ENCODE measurements around the gene PCSK7.
"Not testable (repeated sequence)": the region's sequence is repeated elsewhere in the genome, so short reads cannot be mapped to it uniquely, and the experiment has no call there.

Gene PCSK7

GRCh38 chr11:117214404-117215110 is 17.3 kb downstream of the PCSK7 start:
- no peak for DNase-seq

GRCh38 chr11:117212697-117213355 is 19.0 kb downstream of the PCSK7 start:
- DNase-seq: no peak

GRCh38 chr11:117210620-117211019 is 21.3 kb downstream of the PCSK7 start:
- no peak for DNase-seq

DNA sequence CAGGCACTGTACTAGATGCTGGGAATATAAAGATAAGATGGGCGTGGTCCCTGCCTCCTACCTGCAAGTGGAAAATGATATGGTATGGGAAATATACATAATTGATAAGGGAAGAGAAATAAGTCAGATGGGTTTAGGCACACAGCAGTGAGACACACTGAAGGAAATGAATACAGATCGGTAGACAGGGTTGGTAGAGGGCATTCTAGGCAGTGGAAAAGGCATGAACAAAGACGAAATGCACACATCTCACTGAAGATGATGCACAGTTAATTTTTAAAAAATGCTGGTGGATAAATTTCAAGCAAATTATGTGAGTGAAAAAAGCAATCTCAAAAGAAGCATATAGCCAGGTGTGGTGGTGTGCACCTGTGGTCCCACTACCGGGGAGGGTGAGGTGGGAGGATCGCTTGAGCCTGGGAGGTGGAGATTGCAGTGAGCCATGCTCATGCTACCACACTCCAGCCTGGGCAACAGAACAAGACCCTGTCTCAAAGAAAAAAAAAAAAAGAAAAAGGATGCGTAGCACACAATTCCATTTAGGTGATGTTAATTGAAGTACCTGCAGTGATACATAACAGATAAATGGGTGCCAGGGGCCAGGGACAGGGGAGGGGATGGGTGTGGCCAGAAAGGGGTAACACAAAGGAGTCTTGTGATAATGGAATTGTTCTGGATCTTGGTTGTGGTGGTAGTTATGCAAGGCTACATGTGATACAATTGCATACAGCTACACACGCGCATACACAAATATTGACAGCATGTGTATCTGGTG is 22.3 kb downstream of the PCSK7 start:
- not testable (repeated sequence) for DNase-seq

- DNase-seq: not testable (repeated sequence)
Observed at GRCh38 chr11:117208710-117209109, 23.2 kb downstream of the PCSK7 start.

DNA sequence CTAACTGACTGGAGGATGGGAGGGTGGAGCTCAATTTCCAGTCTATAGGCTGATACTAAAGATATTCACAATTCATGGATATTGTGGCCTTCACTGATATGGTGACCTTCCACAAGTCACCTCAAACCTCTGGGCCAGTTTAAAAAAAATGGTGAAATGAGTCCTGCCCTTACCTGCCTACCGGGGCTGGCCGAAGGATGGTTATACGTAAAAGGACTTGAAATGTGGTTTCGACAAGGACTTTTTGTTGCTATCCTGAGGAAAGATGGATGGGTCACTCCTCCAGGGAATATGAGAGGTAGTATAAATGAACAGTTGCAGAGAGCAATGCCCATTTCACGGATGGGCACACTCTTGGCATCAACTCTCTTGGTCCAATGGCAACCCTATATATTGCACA is 24.4 kb downstream of the PCSK7 start:
- DNase-seq: not testable (repeated sequence)

GRCh38 chr11:117206859-117207258 is 25.0 kb downstream of the PCSK7 start:
- not testable (repeated sequence) for DNase-seq

- DNase-seq: not testable (repeated sequence)
Observed at GRCh38 chr11:117206111-117206510, 25.8 kb downstream of the PCSK7 start.

- no peak for DNase-seq
Observed at GRCh38 chr11:117205211-117205818, 26.6 kb downstream of the PCSK7 start.

GRCh38 chr11:117204283-117205080 is 27.4 kb downstream of the PCSK7 start:
- DNase-seq: no peak

DNA sequence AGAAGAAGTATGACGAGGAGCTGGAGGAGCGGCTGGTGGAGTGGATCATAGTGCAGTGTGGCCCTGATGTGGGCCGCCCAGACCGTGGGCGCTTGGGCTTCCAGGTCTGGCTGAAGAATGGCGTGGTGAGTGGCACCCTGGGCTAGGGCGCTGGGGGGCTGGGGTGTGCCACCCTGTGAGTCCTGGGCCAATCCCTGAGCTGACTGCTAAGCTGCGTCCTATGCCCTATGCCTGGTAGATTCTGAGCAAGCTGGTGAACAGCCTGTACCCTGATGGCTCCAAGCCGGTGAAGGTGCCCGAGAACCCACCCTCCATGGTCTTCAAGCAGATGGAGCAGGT is 28.8 kb downstream of the PCSK7 start:
- no peak for DNase-seq

DNA sequence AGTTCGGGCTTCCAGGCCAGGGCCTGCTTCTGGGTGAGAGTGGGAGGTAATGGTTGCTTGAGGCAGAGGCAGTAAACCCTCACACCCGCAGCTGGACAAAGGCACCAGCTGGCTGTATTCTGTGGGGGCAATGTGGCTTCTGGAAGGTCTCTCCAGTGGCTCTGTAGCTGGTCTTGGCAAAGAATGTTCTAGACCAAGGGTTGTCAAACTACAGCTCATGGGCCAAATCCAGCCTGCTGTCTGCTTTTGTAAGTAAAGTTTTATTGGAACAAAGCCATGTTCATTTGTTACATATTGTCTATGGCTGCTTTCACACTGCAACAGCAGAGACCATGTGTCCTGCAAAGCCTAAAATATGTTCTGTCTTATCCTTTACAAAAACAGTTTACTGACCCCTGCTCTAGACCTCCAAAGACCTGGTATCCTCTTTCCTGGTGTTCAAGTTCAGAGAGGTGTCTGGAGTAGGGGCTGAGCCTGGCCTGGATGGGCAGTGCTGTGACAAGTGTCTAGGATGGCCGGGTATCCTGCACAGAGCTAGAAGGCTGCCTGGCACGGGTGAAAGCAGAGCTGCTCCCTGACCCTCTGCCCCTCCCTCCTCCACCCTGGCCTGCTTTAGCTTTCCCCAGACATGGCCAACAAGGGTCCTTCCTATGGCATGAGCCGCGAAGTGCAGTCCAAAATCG is 29.3 kb downstream of the PCSK7 start:
- no peak for DNase-seq

- DNase-seq: no peak
Observed at GRCh38 chr11:117201658-117202305, 30.1 kb downstream of the PCSK7 start.

DNA sequence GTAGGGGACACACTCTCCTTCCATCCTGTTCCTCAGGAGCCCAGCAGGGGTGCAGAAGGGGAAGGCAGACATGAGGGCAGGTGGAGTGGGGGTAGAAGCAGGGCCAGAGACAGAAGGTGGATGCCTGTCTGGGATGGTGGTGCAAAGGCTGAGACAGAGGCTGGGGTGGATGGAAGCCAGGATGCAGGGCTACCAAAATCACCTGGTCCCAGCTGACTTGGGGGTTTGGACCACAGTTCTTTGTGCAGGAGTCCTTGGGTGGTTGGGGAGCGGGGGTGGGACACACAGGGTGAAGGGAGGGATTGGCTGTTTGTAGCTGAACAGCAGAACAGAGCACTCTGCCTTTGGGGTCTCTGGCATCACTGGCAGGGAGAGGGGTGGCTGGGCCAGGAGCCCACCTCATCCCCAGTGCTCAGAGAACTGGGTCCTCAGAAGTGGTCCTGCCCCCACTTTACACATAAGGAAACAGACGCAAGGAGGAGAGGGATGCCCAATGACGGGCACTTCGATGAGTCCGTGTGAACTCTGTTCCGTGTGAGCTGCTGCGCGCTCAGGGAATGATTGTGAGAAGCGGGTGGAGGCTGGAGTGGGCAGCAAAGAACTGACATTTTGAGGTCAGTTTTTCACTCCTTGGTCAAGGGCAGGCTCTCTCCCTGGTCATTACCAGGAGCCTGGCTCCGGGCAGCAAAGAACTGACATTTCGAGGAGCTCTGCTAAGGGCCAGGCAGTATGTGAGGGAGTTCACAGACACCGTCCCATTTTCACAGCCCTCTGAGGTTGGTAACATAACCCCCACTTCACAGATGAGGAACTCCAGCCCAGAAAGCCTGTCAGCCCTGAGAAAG is 30.8 kb downstream of the PCSK7 start:
- DNase-seq: no peak

DNA sequence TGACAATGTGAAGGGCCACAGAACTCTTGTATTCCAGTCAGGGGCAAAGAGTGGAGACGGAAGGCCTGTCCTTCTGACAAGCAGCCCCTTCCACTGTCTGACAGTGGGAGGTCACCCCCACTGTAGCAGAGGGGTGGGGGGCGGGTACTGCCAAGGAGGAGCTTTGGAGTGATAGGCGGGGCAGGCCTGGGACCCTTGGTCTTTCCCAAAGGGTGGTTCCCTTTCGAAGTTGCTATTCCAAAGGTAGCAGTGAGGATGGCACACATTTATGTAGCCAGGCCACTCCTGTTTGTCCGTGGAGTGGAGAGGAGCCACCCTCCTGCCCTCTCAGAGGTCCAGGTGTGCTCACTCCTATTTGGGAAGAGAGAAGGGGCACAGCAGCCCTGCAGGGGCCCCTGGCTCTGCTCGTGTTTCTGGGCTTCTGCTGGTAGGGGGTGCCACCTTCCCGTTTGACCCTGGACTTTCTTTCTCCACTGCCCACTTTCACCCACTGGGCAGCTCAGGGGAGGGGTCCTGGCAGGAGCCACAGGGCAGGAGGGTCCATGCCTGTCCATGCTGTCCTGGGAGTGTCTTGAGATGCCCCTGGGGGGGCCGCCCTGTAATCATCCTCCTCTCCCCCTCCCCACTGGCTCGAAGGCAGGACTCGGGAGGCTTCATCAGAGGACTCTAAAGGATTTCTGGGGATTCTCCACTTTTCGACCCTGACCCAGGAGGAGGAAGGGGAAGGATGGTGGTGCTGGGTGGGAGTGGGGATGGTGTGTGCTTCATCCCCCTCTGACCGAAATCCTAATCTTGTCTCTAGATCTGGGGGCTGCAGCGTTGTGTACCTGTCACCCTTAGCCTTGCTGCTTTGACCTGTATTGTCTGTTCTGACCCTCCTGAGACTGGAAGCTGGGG is 31.7 kb downstream of the PCSK7 start:
- no peak for DNase-seq

DNA sequence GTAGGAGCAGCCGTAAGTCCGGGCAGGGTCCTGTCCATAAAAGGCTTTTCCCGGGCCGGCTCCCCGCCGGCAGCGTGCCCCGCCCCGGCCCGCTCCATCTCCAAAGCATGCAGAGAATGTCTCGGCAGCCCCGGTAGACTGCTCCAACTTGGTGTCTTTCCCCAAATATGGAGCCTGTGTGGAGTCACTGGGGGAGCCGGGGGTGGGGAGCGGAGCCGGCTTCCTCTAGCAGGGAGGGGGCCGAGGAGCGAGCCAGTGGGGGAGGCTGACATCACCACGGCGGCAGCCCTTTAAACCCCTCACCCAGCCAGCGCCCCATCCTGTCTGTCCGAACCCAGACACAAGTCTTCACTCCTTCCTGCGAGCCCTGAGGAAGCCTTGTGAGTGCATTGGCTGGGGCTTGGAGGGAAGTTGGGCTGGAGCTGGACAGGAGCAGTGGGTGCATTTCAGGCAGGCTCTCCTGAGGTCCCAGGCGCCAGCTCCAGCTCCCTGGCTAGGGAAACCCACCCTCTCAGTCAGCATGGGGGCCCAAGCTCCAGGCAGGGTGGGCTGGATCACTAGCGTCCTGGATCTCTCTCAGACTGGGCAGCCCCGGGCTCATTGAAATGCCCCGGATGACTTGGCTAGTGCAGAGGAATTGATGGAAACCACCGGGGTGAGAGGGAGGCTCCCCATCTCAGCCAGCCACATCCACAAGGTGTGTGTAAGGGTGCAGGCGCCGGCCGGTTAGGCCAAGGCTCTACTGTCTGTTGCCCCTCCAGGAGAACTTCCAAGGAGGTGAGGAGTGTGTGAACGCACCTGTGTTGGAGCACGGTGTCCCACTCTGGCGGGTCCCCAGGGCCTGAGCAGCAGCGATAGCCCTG is 32.6 kb downstream of the PCSK7 start, which contains the start of gene TAGLN:
TSS of gene TAGLN (plus strand) at position 318 of the 863 bp plus-strand sequence. CDS start 3,644 bp downstream, outside the sequence.
- DNase-seq: peak; percentile 43

- DNase-seq: no peak
Observed at GRCh38 chr11:117198613-117199012, 33.3 kb downstream of the PCSK7 start.
